CD14-positive monocyte (primary cell): ENCODE data around the gene FBXO24. TPM values are rescaled to one million over a fixed set of nuclear protein-coding genes. Genes with fewer than 3 reads are reported as not detected.

Experiments
- DNase-seq, 3 donors: peaks; one replicate each; pipeline ENCODE4 v3.0.0-alpha.2; 2011 to 2022
- H2AFZ ChIP-seq: 2 replicates; pipeline ENCODE4 v1.6.0; 2012; ENCODE audit warnings: mild to moderate bottlenecking, low read depth, low read length, inconsistent platforms; ENCODE audit not compliant: insufficient read depth, poor library complexity, severe bottlenecking
- H3K27ac ChIP-seq, 2 donors: 1 replicate in 1 of 2; 2 replicates in 1 of 2; pipeline ENCODE4 v1.5.1; 2012 to 2013; ENCODE audit warnings: low read length in 2 of 2, control low read depth in 1 of 2, inconsistent platforms in 1 of 2, low read depth in 1 of 2, mild to moderate bottlenecking in 1 of 2
- H3K27me3 ChIP-seq, 2 donors: one replicate each; pipeline versions ENCODE4 v1.6.0 to v1.6.1; 2011 to 2013; ENCODE audit warnings: low read length in 2 of 2; ENCODE audit not compliant: control insufficient read depth in 2 of 2, insufficient read depth in 2 of 2
- H3K36me3 ChIP-seq, 2 donors: replicated peaks in 1 of 2; 1 replicate in 1 of 2; 2 replicates in 1 of 2; pipeline versions ENCODE4 v1.5.1 to v1.6.1; 2012 to 2013; ENCODE audit warnings: low read length in 2 of 2, control low read depth in 1 of 2, inconsistent platforms in 1 of 2, mild to moderate bottlenecking in 1 of 2; ENCODE audit not compliant: insufficient read depth in 2 of 2, control insufficient read depth in 1 of 2
- H3K4me1 ChIP-seq, 2 donors: 1 replicate in 1 of 2; 2 replicates in 1 of 2; pipeline versions ENCODE4 v1.5.1 to v1.6.1; 2012 to 2013; ENCODE audit warnings: low read length in 2 of 2, control low read depth in 1 of 2, inconsistent platforms in 1 of 2, mild to moderate bottlenecking in 1 of 2, moderate library complexity in 1 of 2; ENCODE audit not compliant: insufficient read depth in 2 of 2, control insufficient read depth in 1 of 2
- H3K4me2 ChIP-seq: replicated peaks from 2 replicates; pipeline ENCODE3; 2012; ENCODE audit warnings: low read length, moderate library complexity, mild to moderate bottlenecking; ENCODE audit not compliant: poor library complexity, severe bottlenecking; ENCODE audit errors: extremely low read depth
- H3K4me3 ChIP-seq, 3 experiments: fragments of 200-600 bp in 1 of 3; sonication (generic) in 1 of 3; replicated peaks in 1 of 3; 1 replicate in 2 of 3; 2 replicates in 1 of 3; pipeline ENCODE4 v1.5.1; 2011 to 2013; ENCODE audit warnings: low read length in 3 of 3, mild to moderate bottlenecking in 3 of 3, control low read depth in 2 of 3, low read depth in 2 of 3, inconsistent platforms in 1 of 3, moderate library complexity in 1 of 3
- H3K79me2 ChIP-seq: 2 replicates; pipeline ENCODE4 v1.6.0; 2012; ENCODE audit warnings: mild to moderate bottlenecking, control low read depth, inconsistent platforms, low read length, moderate library complexity; ENCODE audit not compliant: insufficient read depth
- H3K9ac ChIP-seq: 2 replicates; pipeline ENCODE4 v1.6.0; 2017; ENCODE audit warnings: low read length, mild to moderate bottlenecking; ENCODE audit not compliant: insufficient read depth, poor library complexity, severe bottlenecking
- H3K9me3 ChIP-seq, 2 donors: replicated peaks in 1 of 2; 1 replicate in 1 of 2; 2 replicates in 1 of 2; pipeline versions ENCODE4 v1.5.1 to v1.6.1; 2012 to 2013; ENCODE audit warnings: low read length in 2 of 2, control low read depth in 1 of 2; ENCODE audit not compliant: control insufficient read depth in 1 of 2, insufficient read depth in 1 of 2
- H4K20me1 ChIP-seq: 2 replicates; pipeline ENCODE4 v1.6.0; 2012; ENCODE audit warnings: mild to moderate bottlenecking, low read length, control low read depth, moderate library complexity; ENCODE audit not compliant: insufficient read depth
- H3K27ac Mint-ChIP-seq, 7 donors: one replicate each; pipeline ENCODE4 v1.8.0; 2020; ENCODE audit warnings: mild to moderate bottlenecking in 7 of 7, mixed read lengths in 7 of 7, moderate library complexity in 6 of 7, inconsistent platforms in 2 of 7
- H3K27me3 Mint-ChIP-seq, 3 donors: one replicate each; pipeline ENCODE4 v1.8.0; 2021 to 2022; ENCODE audit warnings: low read depth in 3 of 3, mild to moderate bottlenecking in 3 of 3, mixed read lengths in 3 of 3, moderate library complexity in 3 of 3, inconsistent platforms in 1 of 3
- H3K36me3 Mint-ChIP-seq, 2 donors: one replicate each; pipeline ENCODE4 v1.8.0; 2020; ENCODE audit warnings: mixed read lengths in 2 of 2, inconsistent platforms in 1 of 2, mild to moderate bottlenecking in 1 of 2
- H3K4me1 Mint-ChIP-seq: one replicate; pipeline ENCODE4 v1.8.0; 2020; ENCODE audit warnings: mild to moderate bottlenecking, mixed read lengths
- H3K4me3 Mint-ChIP-seq, 2 donors: one replicate each; pipeline ENCODE4 v1.8.0; 2020; ENCODE audit warnings: mild to moderate bottlenecking in 2 of 2, mixed read lengths in 2 of 2, moderate library complexity in 1 of 2
- H3K9me3 Mint-ChIP-seq, 7 donors: one replicate each; pipeline ENCODE4 v1.8.0; 2020 to 2022; ENCODE audit warnings: mixed read lengths in 7 of 7, mild to moderate bottlenecking in 6 of 7, moderate library complexity in 6 of 7, inconsistent platforms in 2 of 7
- CTCF ChIP-seq: fragments of 200-600 bp; IDR thresholded peaks from one replicate; pipeline ENCODE4 v1.8.0; 2022; ENCODE audit warnings: antibody characterized with exemption, mild to moderate bottlenecking
- WGBS: methylation state at CpG from one replicate; pipeline ENCODE4 v1.1.5; 2013; ENCODE audit warnings: missing lambda C conversion rate; ENCODE audit not compliant: insufficient coverage; 5-methylcytosine and 5-hydroxymethylcytosine counted together
- intact Hi-C, 2 donors: fragments of 100-400 bp; cut with micrococcal nuclease; formaldehyde crosslinking; loops; one replicate each; pipeline versions ENCODE4 v1.15.0 to v1.15.1; 2023
- polyA plus RNA-seq, 3 donors: library from polyadenylated mRNA; depleted of rRNA in 1 of 3; unstranded in 2 of 3; stranded (reverse) in 1 of 3; fragments of 300-500 nt in 2 of 3; fragments of >200 nt in 1 of 3; fragmentation: Illumina TruSeq in 2 of 3; gene quantifications; 1 replicate in 2 of 3; 2 replicates in 1 of 3; pipeline ENCODE4 v1.2.3, GENCODE V29; 2012 to 2021

The FBXO24 gene
- polyA plus RNA-seq, 3 donors = 0.42 to 1.2 (median 0.69) TPM

GRCh38 chr7:100598425-100598824, 12.3 kb downstream of the FBXO24 start:
- no peak for DNase-seq
- H2AFZ ChIP-seq = no peak overlapping the region
- H3K9me3 ChIP-seq = no peaks in the 10 kb centered on the region
- Mint-ChIP-seq H3K36me3 (no peaks in the 10 kb centered on the region), H3K9me3 (peaks cover 0 to 2% (median 0%) of the 10 kb centered on the region in 7 donors), H3K4me3 (peak overlapping the region in 1 of 2 donors; percentile 50), H3K27ac (peak overlapping the region in 1 of 7 donors; percentile 58), H3K27me3 (peaks cover 8 to 13% (median 11%) of the 10 kb centered on the region in 3 donors), H3K4me1 (peaks cover under 1% of the 10 kb centered on the region)
- H3K27ac ChIP-seq = no peak overlapping the region
- H3K9ac ChIP-seq = no peak overlapping the region
- no peaks in the 10 kb centered on the region for H3K36me3 ChIP-seq
- no peaks in the 10 kb centered on the region for H3K79me2 ChIP-seq
- intact Hi-C loops = no loop called here
- no peak for TF ChIP-seq CTCF
- 64% methylated on average over 1 of the region's 4 CpGs for WGBS
- H3K4me1 ChIP-seq = peaks cover under 1 to 2% of the 10 kb centered on the region in 2 donors
- peaks cover 0 to 4% of the 10 kb centered on the region in 2 donors for H3K27me3 ChIP-seq
- no peak overlapping the region for H3K4me2 ChIP-seq
- no peaks in the 10 kb centered on the region for H4K20me1 ChIP-seq
- H3K4me3 ChIP-seq = no peak overlapping the region

GRCh38 chr7:100599911-100600729, 14.0 kb downstream of the FBXO24 start:
- Mint-ChIP-seq H3K27me3 (peaks cover 10 to 20% (median 17%) of the 10 kb centered on the region in 3 donors), H3K36me3 (no peaks in the 10 kb centered on the region), H3K4me1 (peaks cover 11% of the 10 kb centered on the region), H3K9me3 (peaks cover 0 to 5% (median 0%) of the 10 kb centered on the region in 7 donors), H3K4me3 (no peak overlapping the region), H3K27ac (no peak overlapping the region)
- Histone ChIP-seq H3K4me1 (peaks cover 14 to 16% of the 10 kb centered on the region in 2 donors), H3K4me2 (no peak overlapping the region), H3K4me3 (no peak overlapping the region), H3K79me2 (no peaks in the 10 kb centered on the region), H4K20me1 (no peaks in the 10 kb centered on the region), H3K9ac (no peak overlapping the region), H3K9me3 (no peaks in the 10 kb centered on the region), H3K36me3 (no peaks in the 10 kb centered on the region), H3K27me3 (peaks cover 0 to 10% of the 10 kb centered on the region in 2 donors), H2AFZ (no peak overlapping the region), H3K27ac (no peak overlapping the region)
- no peak for TF ChIP-seq CTCF
- no peak for DNase-seq
- intact Hi-C loops = no loop called here
- WGBS = 86% methylated on average over 14 of the region's 18 CpGs
